HG02588 (cell line): Measurements from ENCODE around the gene DCLRE1B.

ENCODE experiments used
- ATAC-seq: cut with Tn5 transposase; IDR thresholded peaks from one replicate; pipeline ENCODE4 v1.9.1; 2021; ENCODE audit warnings: mild to moderate bottlenecking, moderate library complexity; ENCODE audit not compliant: unreplicated experiment

DCLRE1B gene

GRCh38 chr1:113918243-113918642 lies 13.1 kb downstream of the DCLRE1B start:
- ATAC-seq: no peak

GRCh38 chr1:113922957-113923356 lies 17.8 kb downstream of the DCLRE1B start:
- ATAC-seq: no peak

- no peak for ATAC-seq
Measured at GRCh38 chr1:113924473-113924872, 19.3 kb downstream of the DCLRE1B start.

- ATAC-seq: peak; percentile 24
Measured at GRCh38 chr1:113928187-113928930, 23.2 kb downstream of the DCLRE1B start.

GRCh38 chr1:113928941-113929749 lies 24.0 kb downstream of the DCLRE1B start, which contains the start of gene HIPK1:
TSS of gene HIPK1 (plus strand) at chr1:113929324.
- peak; percentile 67 for ATAC-seq

- ATAC-seq: peak; percentile 29
Measured at GRCh38 chr1:113929750-113930498, 24.8 kb downstream of the DCLRE1B start.

GRCh38 chr1:113930499-113931161 lies 25.5 kb downstream of the DCLRE1B start:
- peak; percentile 27 for ATAC-seq

- ATAC-seq: no peak
Measured at GRCh38 chr1:113931451-113931851, 26.3 kb downstream of the DCLRE1B start.

GRCh38 chr1:113934006-113934405 lies 28.9 kb downstream of the DCLRE1B start:
- ATAC-seq: no peak

- ATAC-seq: no peak
Measured at GRCh38 chr1:113934511-113935055, 29.5 kb downstream of the DCLRE1B start.

- ATAC-seq: no peak
Measured at GRCh38 chr1:113935176-113935575, 30.1 kb downstream of the DCLRE1B start.

GRCh38 chr1:113935970-113936369 lies 30.8 kb downstream of the DCLRE1B start:
- ATAC-seq: no peak

- no peak for ATAC-seq
Measured at GRCh38 chr1:113937146-113937545, 32.0 kb downstream of the DCLRE1B start.

- ATAC-seq: no peak
Measured at GRCh38 chr1:113938192-113938591, 33.1 kb downstream of the DCLRE1B start.

- peak; percentile 79 for ATAC-seq
Measured at GRCh38 chr1:113940365-113941244, 35.5 kb downstream of the DCLRE1B start.

- ATAC-seq: no peak
Measured at GRCh38 chr1:113941245-113941559, 36.1 kb downstream of the DCLRE1B start.

- ATAC-seq: no peak
Measured at GRCh38 chr1:113942527-113942926, 37.4 kb downstream of the DCLRE1B start.

- no peak for ATAC-seq
Measured at GRCh38 chr1:113943028-113943811, 38.1 kb downstream of the DCLRE1B start.

GRCh38 chr1:113945329-113945728 lies 40.2 kb downstream of the DCLRE1B start:
- ATAC-seq: no peak
